HEK293 (cell line): Measurements from ENCODE around the gene DPH5.
"Not testable (repeated sequence)": the region's sequence is repeated elsewhere in the genome, so short reads cannot be mapped to it uniquely, and the experiment has no call there.

ENCODE experiments used
- CTCF ChIA-PET: fragments of 350-600 bp; formaldehyde crosslinking; extraction: SDS; loops from one replicate; lab custom pipeline; 2021; ENCODE audit warnings: antibody characterized with exemption; lab: Yijun Ruan, JAX
- POLR2A ChIA-PET: fragments of 300-600 bp; formaldehyde crosslinking; extraction: SDS; loops from one replicate; lab custom pipeline; 2020; ENCODE audit warnings: antibody characterized with exemption, inconsistent platforms; lab: Yijun Ruan, JAX
- H3K27ac ChIP-seq: fragments of 200-500 bp; sonication (Bioruptor generic); 2 replicates; pipeline ENCODE4 v1.5.1; 2014; ENCODE audit warnings: low read depth, low read length, control low read depth, inconsistent platforms; ENCODE audit errors: extremely low read depth
- H3K36me3 ChIP-seq, 2 experiments: fragments of 200-500 bp in 1 of 2; sonication (Bioruptor generic) in 1 of 2; 1 replicate in 1 of 2; 2 replicates in 1 of 2; pipeline ENCODE4 v1.5.1; 2014 to 2017; ENCODE audit warnings: inconsistent platforms in 2 of 2, low read length in 2 of 2; ENCODE audit not compliant: control insufficient read depth in 2 of 2, insufficient read depth in 1 of 2
- H3K4me1 ChIP-seq: fragments of 200-500 bp; sonication (Bioruptor generic); 2 replicates; pipeline ENCODE4 v1.5.1; 2014; ENCODE audit warnings: mild to moderate bottlenecking, low read length, inconsistent platforms; ENCODE audit not compliant: control insufficient read depth, insufficient read depth
- H3K4me3 ChIP-seq: 2 replicates; pipeline ENCODE4 v1.5.1; 2011; ENCODE audit warnings: low read depth, mild to moderate bottlenecking, control low read depth, low read length, moderate library complexity
- H3K9me3 ChIP-seq: fragments of 200-500 bp; sonication (Bioruptor generic); 2 replicates; pipeline ENCODE4 v1.5.1; 2014; ENCODE audit warnings: low read depth, low read length, inconsistent platforms; ENCODE audit not compliant: control insufficient read depth, insufficient read depth
- KLF10 ChIP-seq: fragments of 450-650 bp; IDR thresholded peaks from 2 replicates; pipeline ENCODE4 v1.5.1; 2018; ENCODE audit warnings: missing biosample characterization, mild to moderate bottlenecking, missing genetic modification characterization
- OSR2 ChIP-seq: fragments of 450-650 bp; formaldehyde crosslinking; IDR thresholded peaks from 2 replicates; pipeline ENCODE4 v1.5.1; 2016; ENCODE audit warnings: missing biosample characterization, missing genetic modification characterization
- SALL2 ChIP-seq: fragments of 450-650 bp; formaldehyde crosslinking; IDR thresholded peaks from 2 replicates; pipeline ENCODE4 v1.5.0; 2017; ENCODE audit warnings: missing biosample characterization, mild to moderate bottlenecking, missing genetic modification characterization, borderline replicate concordance
- SETDB1 ChIP-seq: IDR thresholded peaks from one replicate; pipeline ENCODE4 v1.6.1; 2017; ENCODE audit warnings: mild to moderate bottlenecking, low read length, moderate library complexity, mixed read lengths; ENCODE audit not compliant: insufficient read length
- ZBTB17 ChIP-seq: fragments of 450-650 bp; formaldehyde crosslinking; IDR thresholded peaks from 2 replicates; pipeline ENCODE4 v1.5.1; 2016; ENCODE audit warnings: missing biosample characterization, missing genetic modification characterization
- ZNF146 ChIP-seq: fragments of 450-650 bp; formaldehyde crosslinking; IDR thresholded peaks from 2 replicates; pipeline ENCODE4 v1.5.1; 2016; ENCODE audit warnings: missing biosample characterization, missing genetic modification characterization
- ZNF155 ChIP-seq: fragments of 450-650 bp; formaldehyde crosslinking; IDR thresholded peaks from 2 replicates; pipeline ENCODE4 v1.5.1; 2016; ENCODE audit warnings: missing biosample characterization, missing genetic modification characterization
- ZNF248 ChIP-seq: fragments of 450-650 bp; formaldehyde crosslinking; IDR thresholded peaks from 2 replicates; pipeline ENCODE4 v1.5.1; 2017; ENCODE audit warnings: missing biosample characterization, missing genetic modification characterization
- ZNF274 ChIP-seq, 2 experiments: fragments of 200-500 bp in 1 of 2; fragments of 450-650 bp in 1 of 2; sonication (Bioruptor generic) in 1 of 2; formaldehyde crosslinking in 1 of 2; IDR thresholded peaks; 2 replicates each; pipeline versions ENCODE4 v1.5.1 to v1.6.1; 2014 to 2016; ENCODE audit warnings: borderline replicate concordance in 1 of 2, inconsistent platforms in 1 of 2, low read length in 1 of 2, missing biosample characterization in 1 of 2, missing genetic modification characterization in 1 of 2
- ZNF433 ChIP-seq: fragments of 450-650 bp; formaldehyde crosslinking; IDR thresholded peaks from 2 replicates; pipeline ENCODE4 v1.5.1; 2016; ENCODE audit warnings: missing biosample characterization, missing genetic modification characterization, low read depth
- ZNF585B ChIP-seq: fragments of 450-650 bp; formaldehyde crosslinking; IDR thresholded peaks from 2 replicates; pipeline ENCODE4 v1.5.1; 2016; ENCODE audit warnings: missing biosample characterization, missing genetic modification characterization
- ZNF621 ChIP-seq: fragments of 450-650 bp; formaldehyde crosslinking; IDR thresholded peaks from 2 replicates; pipeline ENCODE4 v1.5.1; 2017; ENCODE audit warnings: missing biosample characterization, missing genetic modification characterization
- ZNF623 ChIP-seq: fragments of 450-650 bp; formaldehyde crosslinking; IDR thresholded peaks from 2 replicates; pipeline ENCODE4 v1.5.1; 2016; ENCODE audit warnings: missing biosample characterization, missing genetic modification characterization
- ZNF624 ChIP-seq: fragments of 450-650 bp; formaldehyde crosslinking; IDR thresholded peaks from 2 replicates; pipeline ENCODE4 v1.5.1; 2017; ENCODE audit warnings: missing biosample characterization, missing genetic modification characterization
- ZNF629 ChIP-seq: fragments of 450-650 bp; formaldehyde crosslinking; IDR thresholded peaks from 2 replicates; pipeline ENCODE4 v1.5.1; 2017; ENCODE audit warnings: missing biosample characterization, missing genetic modification characterization
- ZNF660 ChIP-seq: fragments of 450-650 bp; IDR thresholded peaks from 2 replicates; pipeline ENCODE4 v1.5.1; 2018; ENCODE audit warnings: missing biosample characterization, mild to moderate bottlenecking, missing genetic modification characterization
- TF ChIP-seq, protein P1 (sequence below): fragments of 450-650 bp; formaldehyde crosslinking; IDR thresholded peaks from 2 replicates; pipeline ENCODE4 v1.5.1; 2016; ENCODE audit warnings: missing biosample characterization, missing genetic modification characterization
- TF ChIP-seq, protein P2 (sequence below): fragments of 450-650 bp; formaldehyde crosslinking; IDR thresholded peaks from 2 replicates; pipeline ENCODE4 v1.5.1; 2016; ENCODE audit warnings: missing biosample characterization, missing genetic modification characterization
- TF ChIP-seq, protein P3 (sequence below): fragments of 450-650 bp; formaldehyde crosslinking; IDR thresholded peaks from 2 replicates; pipeline ENCODE4 v1.5.1; 2016; ENCODE audit warnings: missing biosample characterization, missing genetic modification characterization

The DPH5 gene

DNA sequence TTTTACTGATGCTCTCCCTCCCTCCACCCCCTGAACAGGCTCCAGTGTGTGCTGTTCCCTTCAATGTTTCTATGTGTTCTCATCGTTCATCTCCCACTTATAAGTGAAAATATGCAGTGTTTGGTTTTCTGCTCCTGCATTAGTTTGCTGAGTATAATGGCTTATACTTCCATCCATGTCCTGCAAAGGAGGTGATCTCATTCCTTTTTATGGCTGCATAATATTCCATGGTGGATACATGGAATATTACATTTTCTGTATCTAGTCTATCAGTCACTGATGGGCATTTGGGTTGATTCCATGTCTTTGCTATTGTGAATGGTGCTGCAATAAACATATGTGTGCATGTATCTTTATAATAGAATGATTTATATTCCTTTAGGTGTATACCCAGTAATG is 41.4 kb upstream of the DPH5 start:
- CTCF ChIA-PET, H3K36me3 ChIP-seq, POLR2A ChIA-PET, H3K9me3 ChIP-seq, H3K27ac ChIP-seq, H3K4me1 ChIP-seq, H3K4me3 ChIP-seq: not testable (repeated sequence)
- peak; percentile 70 for TF ChIP-seq ZNF146 (tag by site-specific recombination)

DNA sequence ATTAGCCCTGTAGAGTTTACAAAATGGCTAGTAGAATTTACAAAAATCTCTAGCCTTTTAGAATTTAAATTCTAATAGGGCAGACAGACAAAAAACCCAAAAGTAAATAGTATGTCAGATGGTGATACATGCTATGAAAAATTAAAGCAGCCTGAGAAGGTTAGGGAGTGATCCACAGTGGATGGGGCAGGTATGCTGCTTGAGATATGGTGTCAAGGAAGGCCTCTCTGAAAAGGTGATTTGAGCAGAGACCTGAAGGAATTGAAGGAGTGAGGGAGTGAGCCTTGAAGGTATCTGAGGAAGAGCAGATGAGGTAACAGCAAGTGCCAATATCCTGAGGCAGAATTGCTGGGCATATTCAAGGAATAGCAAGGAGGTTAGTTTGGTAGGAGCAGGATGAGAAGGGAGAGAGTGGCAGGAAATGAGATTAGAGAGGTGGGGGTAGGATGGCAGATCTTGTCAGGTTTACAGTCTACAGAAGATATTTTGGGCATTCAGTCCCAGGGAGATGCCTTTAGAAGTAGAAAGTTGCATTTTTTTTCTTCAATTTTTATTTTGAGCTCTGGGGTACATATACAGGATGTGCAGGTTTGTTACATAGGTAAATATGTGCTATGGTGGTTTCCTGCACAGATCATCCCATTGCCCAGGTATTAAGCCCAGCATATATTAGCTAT is 40.8 kb upstream of the DPH5 start:
- H3K4me1 ChIP-seq: no peaks in the 10 kb centered on the region
- POLR2A ChIA-PET: no interaction called here
- CTCF ChIA-PET: no interaction called here
- H3K4me3 ChIP-seq: no peak overlapping the region
- no peaks in the 10 kb centered on the region for H3K9me3 ChIP-seq
- no peaks in the 10 kb centered on the region for H3K36me3 ChIP-seq
- TF ChIP-seq ZNF623 (tag by site-specific recombination) (peak; percentile 55), ZNF248 (tag by site-specific recombination) (no peak), SALL2 (tag by site-specific recombination) (no peak)
- no peak overlapping the region for H3K27ac ChIP-seq

DNA sequence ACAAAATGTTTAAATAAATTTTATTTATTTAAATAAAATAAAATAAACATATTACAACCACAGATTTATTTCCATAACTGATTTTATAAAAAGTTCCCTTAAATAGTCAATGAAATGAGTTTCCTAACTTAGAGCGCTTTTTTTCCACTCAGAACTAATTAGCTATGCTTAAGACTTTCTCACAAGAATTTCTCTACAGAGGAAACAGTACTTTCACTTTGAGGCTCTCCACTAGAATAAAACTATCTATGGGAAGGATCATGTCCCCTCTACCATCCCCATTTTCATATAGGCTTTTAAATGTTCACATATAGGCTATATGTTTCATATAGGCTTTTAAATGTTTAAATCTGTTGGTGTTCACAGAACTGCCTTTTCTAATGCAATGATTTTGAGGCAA is 40.0 kb upstream of the DPH5 start:
- no peak overlapping the region for H3K4me3 ChIP-seq
- H3K4me1 ChIP-seq: no peaks in the 10 kb centered on the region
- TF ChIP-seq ZBTB17 (no peak), ZNF274 (IDR thresholded peaks at IDR 0.05; ENCODE audit: low read length) (no peak), ZNF274 (tag by site-specific recombination; IDR thresholded peaks at IDR 0.05; ENCODE audit: borderline replicate concordance) (no peak), ZNF155 (tag by site-specific recombination) (no peak), KLF10 (tag by site-specific recombination) (no peak), ZNF624 (tag by site-specific recombination) (no peak), OSR2 (tag by site-specific recombination) (no peak), ZNF621 (tag by site-specific recombination) (no peak), ZNF660 (tag by site-specific recombination) (no peak), ZNF629 (tag by site-specific recombination) (no peak), ZNF585B (tag by site-specific recombination) (no peak), SETDB1 (no peak), ZNF433 (tag by site-specific recombination) (no peak)
- TF ChIP-seq, protein P1, sequence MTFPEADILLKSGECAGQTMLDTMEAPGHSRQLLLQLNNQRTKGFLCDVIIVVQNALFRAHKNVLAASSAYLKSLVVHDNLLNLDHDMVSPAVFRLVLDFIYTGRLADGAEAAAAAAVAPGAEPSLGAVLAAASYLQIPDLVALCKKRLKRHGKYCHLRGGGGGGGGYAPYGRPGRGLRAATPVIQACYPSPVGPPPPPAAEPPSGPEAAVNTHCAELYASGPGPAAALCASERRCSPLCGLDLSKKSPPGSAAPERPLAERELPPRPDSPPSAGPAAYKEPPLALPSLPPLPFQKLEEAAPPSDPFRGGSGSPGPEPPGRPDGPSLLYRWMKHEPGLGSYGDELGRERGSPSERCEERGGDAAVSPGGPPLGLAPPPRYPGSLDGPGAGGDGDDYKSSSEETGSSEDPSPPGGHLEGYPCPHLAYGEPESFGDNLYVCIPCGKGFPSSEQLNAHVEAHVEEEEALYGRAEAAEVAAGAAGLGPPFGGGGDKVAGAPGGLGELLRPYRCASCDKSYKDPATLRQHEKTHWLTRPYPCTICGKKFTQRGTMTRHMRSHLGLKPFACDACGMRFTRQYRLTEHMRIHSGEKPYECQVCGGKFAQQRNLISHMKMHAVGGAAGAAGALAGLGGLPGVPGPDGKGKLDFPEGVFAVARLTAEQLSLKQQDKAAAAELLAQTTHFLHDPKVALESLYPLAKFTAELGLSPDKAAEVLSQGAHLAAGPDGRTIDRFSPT (tag by site-specific recombination): no peak
- TF ChIP-seq, protein P2, sequence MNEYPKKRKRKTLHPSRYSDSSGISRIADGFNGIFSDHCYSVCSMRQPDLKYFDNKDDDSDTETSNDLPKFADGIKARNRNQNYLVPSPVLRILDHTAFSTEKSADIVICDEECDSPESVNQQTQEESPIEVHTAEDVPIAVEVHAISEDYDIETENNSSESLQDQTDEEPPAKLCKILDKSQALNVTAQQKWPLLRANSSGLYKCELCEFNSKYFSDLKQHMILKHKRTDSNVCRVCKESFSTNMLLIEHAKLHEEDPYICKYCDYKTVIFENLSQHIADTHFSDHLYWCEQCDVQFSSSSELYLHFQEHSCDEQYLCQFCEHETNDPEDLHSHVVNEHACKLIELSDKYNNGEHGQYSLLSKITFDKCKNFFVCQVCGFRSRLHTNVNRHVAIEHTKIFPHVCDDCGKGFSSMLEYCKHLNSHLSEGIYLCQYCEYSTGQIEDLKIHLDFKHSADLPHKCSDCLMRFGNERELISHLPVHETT (tag by site-specific recombination): no peak
- TF ChIP-seq, protein P3, sequence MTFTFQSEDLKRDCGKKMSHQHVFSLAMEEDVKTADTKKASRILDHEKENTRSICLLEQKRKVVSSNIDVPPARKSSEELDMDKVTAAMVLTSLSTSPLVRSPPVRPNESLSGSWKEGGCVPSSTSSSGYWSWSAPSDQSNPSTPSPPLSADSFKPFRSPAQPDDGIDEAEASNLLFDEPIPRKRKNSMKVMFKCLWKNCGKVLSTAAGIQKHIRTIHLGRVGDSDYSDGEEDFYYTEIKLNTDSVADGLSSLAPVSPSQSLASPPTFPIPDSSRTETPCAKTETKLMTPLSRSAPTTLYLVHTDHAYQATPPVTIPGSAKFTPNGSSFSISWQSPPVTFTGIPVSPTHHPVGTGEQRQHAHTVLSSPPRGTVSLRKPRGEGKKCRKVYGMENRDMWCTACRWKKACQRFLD (tag by site-specific recombination): no peak
- H3K27ac ChIP-seq: no peak overlapping the region
- CTCF ChIA-PET: no interaction called here
- H3K36me3 ChIP-seq: no peaks in the 10 kb centered on the region
- POLR2A ChIA-PET: no interaction called here
- no peaks in the 10 kb centered on the region for H3K9me3 ChIP-seq
